Tibial nerve (tissue), 4 donors: Measurements from ENCODE around the gene SCLT1.

ENCODE experiments used
- CTCF ChIP-seq, 5 experiments: fragments of 200-600 bp in 3 of 5; fragments of 450-650 bp in 2 of 5; sonication (generic) in 3 of 5; IDR thresholded peaks; one replicate each; pipeline ENCODE4 v1.5.1; 2016 to 2019; ENCODE audit warnings: antibody characterized with exemption in 5 of 5, mild to moderate bottlenecking in 3 of 5, moderate library complexity in 2 of 5
- EP300 ChIP-seq, 2 donors: sonication (generic); formaldehyde crosslinking; IDR thresholded peaks; one replicate each; pipeline ENCODE4 v1.6.1; 2017; ENCODE audit warnings: antibody characterized with exemption in 2 of 2, mild to moderate bottlenecking in 1 of 2
- POLR2A ChIP-seq, 2 donors: fragments of 450-650 bp; IDR thresholded peaks; one replicate each; pipeline ENCODE4 v1.6.1; 2017; ENCODE audit warnings: antibody characterized with exemption in 2 of 2, mild to moderate bottlenecking in 2 of 2, moderate library complexity in 2 of 2

GRCh38 chr4:128837679-128838078 is 255.7 kb downstream of the SCLT1 start:
- no peak for TF ChIP-seq CTCF (IDR thresholded peaks at IDR 0.05)
- TF ChIP-seq EP300 (IDR thresholded peaks at IDR 0.05), result no peak
- no peak for TF ChIP-seq POLR2A (IDR thresholded peaks at IDR 0.05)
